ENCODE data around the gene ATE1. TPM values are rescaled to one million over a fixed set of nuclear protein-coding genes. Genes with fewer than 3 reads are reported as not detected.

ATE1 gene
- total and polyA plus RNA-seq, 2 donors (not counting 3 experiments of a cell fraction or from before 2014, with no cell fraction given): 8.7 to 27.1 TPM

DNA sequence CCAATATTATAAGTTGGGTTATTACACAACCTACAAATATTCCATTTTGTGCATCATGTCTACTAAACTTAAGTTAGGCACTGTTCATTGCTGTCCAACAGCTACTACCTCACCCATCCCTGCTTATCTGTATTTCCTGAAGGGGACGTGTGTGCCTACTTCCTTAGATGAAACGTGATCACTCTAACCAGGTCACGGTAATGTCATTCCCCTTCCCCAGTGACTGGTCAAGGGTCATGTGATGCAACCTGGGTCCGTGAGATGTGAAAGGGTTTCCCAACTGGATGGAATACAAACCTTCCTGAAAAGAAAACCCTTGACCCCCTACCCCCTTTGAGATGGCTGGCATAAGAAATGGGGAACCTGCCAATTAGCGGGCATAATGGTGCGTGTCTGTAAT is 48.8 kb upstream of the ATE1 start:
- POLR2A ChIA-PET: no interaction called here
- BruUV-seq (replicated peaks): no TSS peak
- no peak overlapping the region for H3K9ac ChIP-seq (replicated peaks; ENCODE audit: extremely low read depth, insufficient read depth, low read length)
- peaks cover 0 to 3% of the 10 kb centered on the region in 2 experiments for H3K27me3 ChIP-seq (ENCODE audit: control insufficient read depth in 2 of 2, insufficient read depth in 2 of 2, low read length in 2 of 2)
- peaks cover 22% of the 10 kb centered on the region for H3K79me2 ChIP-seq (ENCODE audit: control insufficient read depth, insufficient read depth, low read length)
- intact Hi-C loops (cut with micrococcal nuclease): no loop called here
- DNase-seq (ENCODE audit: low read depth, low spot score): no peak
- H3K4me3 ChIP-seq (replicated peaks in 1 of 3; ENCODE audit: insufficient read depth in 1 of 3, low read depth in 1 of 3, low read length in 3 of 3): no peak overlapping the region
- CTCF ChIA-PET: no interaction called here
- H3K27ac ChIP-seq (ENCODE audit: insufficient read depth, low read depth, low read length): no peak overlapping the region
- no peak for FAIRE-seq
- TF ChIP-seq JUN (IDR thresholded peaks at IDR 0.05; ENCODE audit: borderline replicate concordance, insufficient read depth, insufficient read length, low read depth): no peak
- TF ChIP-seq POLR2AphosphoS5 (IDR thresholded peaks at IDR 0.05; ENCODE audit: insufficient read depth, low read depth, low read length): no peak
- TF ChIP-seq POLR2A (IDR thresholded peaks at IDR 0.05; ENCODE audit: low read depth, low read length): no peak
- TF ChIP-seq, protein P1, sequence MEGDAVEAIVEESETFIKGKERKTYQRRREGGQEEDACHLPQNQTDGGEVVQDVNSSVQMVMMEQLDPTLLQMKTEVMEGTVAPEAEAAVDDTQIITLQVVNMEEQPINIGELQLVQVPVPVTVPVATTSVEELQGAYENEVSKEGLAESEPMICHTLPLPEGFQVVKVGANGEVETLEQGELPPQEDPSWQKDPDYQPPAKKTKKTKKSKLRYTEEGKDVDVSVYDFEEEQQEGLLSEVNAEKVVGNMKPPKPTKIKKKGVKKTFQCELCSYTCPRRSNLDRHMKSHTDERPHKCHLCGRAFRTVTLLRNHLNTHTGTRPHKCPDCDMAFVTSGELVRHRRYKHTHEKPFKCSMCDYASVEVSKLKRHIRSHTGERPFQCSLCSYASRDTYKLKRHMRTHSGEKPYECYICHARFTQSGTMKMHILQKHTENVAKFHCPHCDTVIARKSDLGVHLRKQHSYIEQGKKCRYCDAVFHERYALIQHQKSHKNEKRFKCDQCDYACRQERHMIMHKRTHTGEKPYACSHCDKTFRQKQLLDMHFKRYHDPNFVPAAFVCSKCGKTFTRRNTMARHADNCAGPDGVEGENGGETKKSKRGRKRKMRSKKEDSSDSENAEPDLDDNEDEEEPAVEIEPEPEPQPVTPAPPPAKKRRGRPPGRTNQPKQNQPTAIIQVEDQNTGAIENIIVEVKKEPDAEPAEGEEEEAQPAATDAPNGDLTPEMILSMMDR (IDR thresholded peaks at IDR 0.05; ENCODE audit: extremely low read depth in 1 of 2, insufficient read depth in 1 of 2, low read depth in 1 of 2, low read length in 2 of 2): no peak
- no peak for TF ChIP-seq EZH2 (IDR thresholded peaks at IDR 0.05; ENCODE audit: borderline replicate concordance, low read depth, low read length, severe bottlenecking)
- TF ChIP-seq, protein P2, sequence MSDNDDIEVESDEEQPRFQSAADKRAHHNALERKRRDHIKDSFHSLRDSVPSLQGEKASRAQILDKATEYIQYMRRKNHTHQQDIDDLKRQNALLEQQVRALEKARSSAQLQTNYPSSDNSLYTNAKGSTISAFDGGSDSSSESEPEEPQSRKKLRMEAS (IDR thresholded peaks at IDR 0.05; ENCODE audit: insufficient read depth, insufficient read length): no peak
- TF ChIP-seq GATA2 (IDR thresholded peaks at IDR 0.05; ENCODE audit: insufficient read depth, insufficient read length, low read depth, low read length): no peak
- TF ChIP-seq FOS (IDR thresholded peaks at IDR 0.05; ENCODE audit: borderline replicate concordance, insufficient read depth, low read length): no peak
- TF ChIP-seq MYC (IDR thresholded peaks at IDR 0.05; ENCODE audit: low read depth, low read length): no peak
- H3K4me1 ChIP-seq (ENCODE audit: control insufficient read depth, extremely low read depth, insufficient read depth, low read length): peaks cover 10% of the 10 kb centered on the region
- dilution Hi-C loops (cut with MboI; ENCODE audit: extremely low pct_ligation_motif_present, low sequenced_read_pairs): no loop called here
- H3K4me2 ChIP-seq (ENCODE audit: insufficient read depth, low read length): no peak overlapping the region
- H2AFZ ChIP-seq (ENCODE audit: low read depth, low read length): no peak overlapping the region
- H3K36me3 ChIP-seq (ENCODE audit: control insufficient read depth in 2 of 2, extremely low read depth in 1 of 2, insufficient read depth in 2 of 2, low read length in 2 of 2): no peaks in the 10 kb centered on the region
- no peaks in the 10 kb centered on the region for H3K9me1 ChIP-seq (replicated peaks; ENCODE audit: control insufficient read depth, extremely low read depth, insufficient read depth, low read length)
- H4K20me1 ChIP-seq (replicated peaks; ENCODE audit: control insufficient read depth, extremely low read depth, insufficient read depth, low read length): no peaks in the 10 kb centered on the region
- H3K9me3 ChIP-seq (replicated peaks; ENCODE audit: control insufficient read depth, insufficient read depth, low read length): no peaks in the 10 kb centered on the region
